D721Med (cell line): Measurements from ENCODE around the gene F2RL3.

Experiments
- DNase-seq: peaks from one replicate; pipeline ENCODE4 v3.0.0; 2011; ENCODE audit warnings: low spot score; ENCODE audit not compliant: insufficient read length
- FAIRE-seq: peaks from 2 replicates; lab custom pipeline; 2011; peaks lifted over from hg19 to GRCh38; lab: Jason Lieb, UNC
- CTCF ChIP-seq: IDR thresholded peaks from 2 replicates; pipeline ENCODE4 v1.5.1; 2012; ENCODE audit warnings: mild to moderate bottlenecking, control low read depth; ENCODE audit not compliant: insufficient read depth; ENCODE audit errors: missing control alignments

F2RL3 gene

GRCh38 chr19:16889366-16889882, 625 bp downstream of the F2RL3 start:
- DNase-seq (no peak), FAIRE-seq (no peak)
- TF ChIP-seq CTCF, result no peak

DNA sequence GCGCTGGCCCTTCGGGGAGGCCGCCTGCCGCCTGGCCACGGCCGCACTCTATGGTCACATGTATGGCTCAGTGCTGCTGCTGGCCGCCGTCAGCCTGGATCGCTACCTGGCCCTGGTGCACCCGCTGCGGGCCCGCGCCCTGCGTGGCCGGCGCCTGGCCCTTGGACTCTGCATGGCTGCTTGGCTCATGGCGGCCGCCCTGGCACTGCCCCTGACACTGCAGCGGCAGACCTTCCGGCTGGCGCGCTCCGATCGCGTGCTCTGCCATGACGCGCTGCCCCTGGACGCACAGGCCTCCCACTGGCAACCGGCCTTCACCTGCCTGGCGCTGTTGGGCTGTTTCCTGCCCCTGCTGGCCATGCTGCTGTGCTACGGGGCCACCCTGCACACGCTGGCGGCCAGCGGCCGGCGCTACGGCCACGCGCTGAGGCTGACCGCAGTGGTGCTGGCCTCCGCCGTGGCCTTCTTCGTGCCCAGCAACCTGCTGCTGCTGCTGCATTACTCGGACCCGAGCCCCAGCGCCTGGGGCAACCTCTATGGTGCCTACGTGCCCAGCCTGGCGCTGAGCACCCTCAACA, 1.2 kb downstream of the F2RL3 start:
- no peak for TF ChIP-seq CTCF
- DNase-seq, result no peak
- no peak for FAIRE-seq

GRCh38 chr19:16890461-16891184, 1.8 kb downstream of the F2RL3 start:
- DNase-seq (no peak), FAIRE-seq (no peak)
- no peak for TF ChIP-seq CTCF

GRCh38 chr19:16891696-16892382, 3.0 kb downstream of the F2RL3 start:
- FAIRE-seq (no peak), DNase-seq (no peak)
- no peak for TF ChIP-seq CTCF

DNA sequence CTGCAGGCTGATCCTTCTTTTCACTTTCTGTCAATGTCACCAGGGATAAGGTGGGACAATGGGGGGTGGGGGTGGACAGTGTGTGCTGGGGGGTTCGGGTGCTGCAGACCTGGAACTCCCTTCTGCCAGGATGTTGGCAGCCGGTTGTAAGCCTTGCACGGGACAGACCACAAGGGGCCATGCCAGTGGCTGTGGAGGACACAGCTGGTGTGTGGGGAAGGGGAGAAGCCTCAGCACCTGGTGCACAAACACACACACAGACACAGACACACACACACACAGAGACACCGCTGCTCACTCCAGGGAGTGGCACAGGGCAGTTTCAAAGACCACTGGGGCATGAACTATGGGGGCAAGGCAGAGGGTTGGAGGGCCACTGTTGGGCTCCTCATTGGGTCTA, 3.6 kb downstream of the F2RL3 start:
- TF ChIP-seq CTCF, result no peak
- FAIRE-seq (no peak), DNase-seq (no peak)

DNA sequence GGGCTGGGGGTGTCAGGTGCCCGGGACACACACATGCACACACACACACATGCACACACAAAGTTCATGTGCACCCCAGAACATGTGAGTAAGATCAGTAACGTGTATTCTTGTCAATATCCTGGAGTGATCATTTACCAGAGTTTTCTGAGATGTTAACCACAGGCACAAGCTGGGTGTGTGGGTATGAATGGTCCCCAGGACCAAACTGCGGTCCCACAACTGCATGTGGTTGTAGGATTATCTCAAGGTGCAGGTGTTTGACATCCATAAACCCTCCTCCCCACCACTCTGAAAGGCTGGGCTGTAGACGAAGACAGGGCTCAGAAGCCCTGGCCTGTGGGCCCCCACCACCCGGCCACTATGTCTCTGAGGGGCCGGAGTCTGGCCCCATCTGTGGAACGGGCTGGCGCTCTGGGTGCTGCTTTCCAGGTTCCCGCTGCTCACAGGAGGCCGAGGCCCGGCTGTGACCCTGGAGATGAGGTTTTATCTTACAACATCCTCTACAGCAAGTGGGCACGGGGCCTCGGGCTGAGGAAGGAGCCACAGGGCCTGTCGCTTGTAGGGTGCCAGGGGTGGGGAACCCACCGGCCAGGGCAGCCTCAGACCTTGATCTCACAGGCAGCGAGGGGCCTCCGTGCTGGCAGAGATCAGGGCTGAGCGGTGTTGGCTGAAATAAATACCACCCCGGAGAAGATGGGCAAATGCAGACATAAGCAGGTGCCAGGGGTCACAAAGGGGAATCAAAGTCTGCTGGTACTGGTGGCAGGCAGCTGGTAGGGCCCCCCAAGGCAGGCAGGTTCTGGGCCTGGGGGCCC, 4.3 kb downstream of the F2RL3 start:
- TF ChIP-seq CTCF, result no peak
- FAIRE-seq (no peak), DNase-seq (no peak)
